ENCODE data around the gene RASGRP2.

RASGRP2 gene

DNA sequence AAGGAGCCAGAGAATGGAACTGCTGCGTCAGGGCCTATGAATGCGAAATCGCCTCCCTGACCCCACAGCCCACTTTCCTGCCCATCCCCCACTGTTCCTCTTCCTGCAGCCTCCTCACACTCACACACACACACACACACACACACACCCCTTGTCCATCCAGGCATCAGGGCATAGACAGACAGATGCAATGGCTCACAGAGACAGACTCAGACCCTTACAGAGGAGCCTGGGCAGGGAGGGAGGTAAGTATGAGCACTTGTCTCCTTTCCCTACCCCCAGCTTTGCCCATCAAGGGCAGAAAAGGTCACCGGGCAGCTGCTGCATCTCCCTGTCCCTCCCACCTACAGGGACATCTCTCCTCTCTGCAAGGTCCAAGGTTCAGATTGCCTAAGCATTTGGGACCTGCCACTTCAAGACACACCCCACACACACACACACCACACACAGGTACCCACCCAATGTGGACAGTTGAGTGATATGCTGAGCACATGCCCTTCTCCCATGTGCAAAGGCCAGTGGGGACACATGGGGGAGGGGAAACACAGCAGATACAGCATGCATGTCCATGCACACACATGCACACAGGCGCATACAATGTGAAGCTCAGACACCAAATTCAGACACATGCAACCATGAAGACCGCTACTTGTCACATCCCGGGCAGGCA lies 18.9 kb downstream of the RASGRP2 start:
- Mint-ChIP-seq H3K36me3 (ENCODE audit: low read depth) (no peaks in the 10 kb centered on the region), H3K4me1 (peaks cover 22% of the 10 kb centered on the region), H3K4me3 (peak overlapping the region; percentile 38 to 48 (median 40)), H3K27ac (peak overlapping the region; percentile 35 to 68 (median 46)), H3K9me3 (no peaks in the 10 kb centered on the region), H3K27me3 (ENCODE audit: low read depth) (peaks cover 41% of the 10 kb centered on the region)
- TF ChIP-seq, protein P1, sequence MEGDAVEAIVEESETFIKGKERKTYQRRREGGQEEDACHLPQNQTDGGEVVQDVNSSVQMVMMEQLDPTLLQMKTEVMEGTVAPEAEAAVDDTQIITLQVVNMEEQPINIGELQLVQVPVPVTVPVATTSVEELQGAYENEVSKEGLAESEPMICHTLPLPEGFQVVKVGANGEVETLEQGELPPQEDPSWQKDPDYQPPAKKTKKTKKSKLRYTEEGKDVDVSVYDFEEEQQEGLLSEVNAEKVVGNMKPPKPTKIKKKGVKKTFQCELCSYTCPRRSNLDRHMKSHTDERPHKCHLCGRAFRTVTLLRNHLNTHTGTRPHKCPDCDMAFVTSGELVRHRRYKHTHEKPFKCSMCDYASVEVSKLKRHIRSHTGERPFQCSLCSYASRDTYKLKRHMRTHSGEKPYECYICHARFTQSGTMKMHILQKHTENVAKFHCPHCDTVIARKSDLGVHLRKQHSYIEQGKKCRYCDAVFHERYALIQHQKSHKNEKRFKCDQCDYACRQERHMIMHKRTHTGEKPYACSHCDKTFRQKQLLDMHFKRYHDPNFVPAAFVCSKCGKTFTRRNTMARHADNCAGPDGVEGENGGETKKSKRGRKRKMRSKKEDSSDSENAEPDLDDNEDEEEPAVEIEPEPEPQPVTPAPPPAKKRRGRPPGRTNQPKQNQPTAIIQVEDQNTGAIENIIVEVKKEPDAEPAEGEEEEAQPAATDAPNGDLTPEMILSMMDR (IDR thresholded peaks at IDR 0.05; ENCODE audit: unreplicated experiment in 3 of 3), result no peak

DNA sequence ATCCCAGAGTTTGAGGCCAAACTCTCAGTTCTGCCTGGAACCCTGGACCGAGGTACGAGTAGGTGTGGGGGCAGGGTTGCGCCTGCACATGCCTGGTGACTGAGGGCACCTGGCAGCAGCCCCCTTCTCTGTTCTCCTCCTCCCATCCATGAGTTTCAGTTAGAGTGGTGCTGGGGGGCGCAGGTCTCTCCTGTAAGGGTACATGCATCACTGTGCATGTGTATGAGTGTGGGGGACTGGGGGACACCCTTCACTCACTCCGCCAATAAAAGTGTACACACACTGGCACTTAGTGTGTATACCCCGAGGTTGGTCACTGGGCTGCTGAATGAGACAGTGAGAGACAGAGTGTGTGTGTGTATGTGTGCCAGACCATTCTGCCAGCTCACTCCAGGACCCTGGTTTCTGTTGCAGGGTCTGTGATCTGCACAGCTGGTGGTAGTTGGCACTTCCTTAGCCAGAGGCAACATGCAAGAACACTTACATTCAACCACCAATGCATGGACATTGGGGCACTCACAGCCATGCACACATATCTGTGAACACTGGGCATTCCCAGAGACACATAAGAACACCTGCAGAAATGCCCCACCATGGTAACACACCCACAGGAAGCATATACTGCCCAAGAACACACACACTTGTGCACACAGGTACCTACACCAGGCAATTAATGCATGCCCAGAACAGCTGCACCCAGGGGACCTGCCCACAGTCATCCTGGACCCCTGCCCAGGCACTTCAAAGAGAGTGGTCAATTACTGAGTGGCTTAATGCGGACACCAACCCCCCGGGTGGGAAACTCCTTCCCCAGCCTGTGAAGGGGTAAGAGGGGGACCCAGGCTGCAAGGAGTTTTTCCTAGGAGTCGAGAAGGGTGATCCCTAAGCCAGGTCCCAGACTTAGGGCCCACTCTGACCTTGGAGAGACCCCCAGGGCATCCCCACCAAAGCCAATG lies 19.8 kb downstream of the RASGRP2 start:
- H3K36me3 Mint-ChIP-seq (ENCODE audit: low read depth), result no peaks in the 10 kb centered on the region
- no peaks in the 10 kb centered on the region for H3K9me3 Mint-ChIP-seq
- H3K4me1 Mint-ChIP-seq, result peaks cover 22% of the 10 kb centered on the region
- TF ChIP-seq, protein P1 (IDR thresholded peaks at IDR 0.05; ENCODE audit: unreplicated experiment in 3 of 3), result no peak
- peaks cover 49% of the 10 kb centered on the region for H3K27me3 Mint-ChIP-seq (ENCODE audit: low read depth)
- H3K4me3 Mint-ChIP-seq, result peak overlapping the region; percentile 70 to 80 (median 78)
- peak overlapping the region in 1 of 3 experiments; percentile 46 for H3K27ac Mint-ChIP-seq

DNA sequence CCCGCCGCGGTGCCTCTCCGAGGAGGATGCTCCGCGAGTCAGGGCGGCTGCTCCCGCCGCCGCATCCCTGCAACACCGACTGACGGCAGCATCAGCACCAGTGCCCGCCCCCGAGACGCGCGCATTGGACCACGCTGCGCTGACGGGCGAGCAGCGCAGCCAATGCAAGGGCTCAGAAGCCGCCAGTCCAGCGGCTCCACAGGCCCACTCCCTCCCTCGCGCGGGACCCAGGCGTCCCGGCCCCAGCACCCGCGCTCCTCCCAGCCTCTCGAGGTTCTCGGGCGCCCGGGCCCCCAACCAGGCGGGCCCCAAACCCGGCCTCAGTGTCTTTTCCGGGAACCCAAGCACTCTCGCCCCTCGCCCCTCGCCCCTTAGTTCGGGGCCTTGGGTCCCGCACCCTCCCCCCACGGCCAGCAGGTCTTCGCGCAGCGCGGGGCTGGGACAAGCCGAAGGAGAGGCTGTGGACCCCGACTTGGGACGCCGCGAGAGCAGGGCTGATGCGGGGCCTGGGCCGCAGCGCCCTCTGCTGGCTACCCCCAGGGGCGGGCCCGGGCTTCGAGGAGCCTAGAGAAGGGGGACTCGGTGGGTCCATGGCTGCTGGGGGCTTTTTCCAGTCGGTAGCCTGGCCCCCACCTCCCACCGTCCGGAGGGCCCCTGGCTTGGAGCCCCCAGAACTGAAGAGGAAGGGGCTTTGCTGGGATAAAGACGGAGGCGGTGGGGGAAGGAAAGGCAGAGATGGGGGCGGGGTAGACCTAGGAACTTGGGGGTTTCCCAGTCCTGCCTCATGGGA lies 20.6 kb downstream of the RASGRP2 start, which contains the start of gene NRXN2:
Gene NRXN2, minus strand, starts transcription at position 81 of the 790 bp plus-strand sequence. CDS start 9,498 bp downstream, outside the sequence.
- Mint-ChIP-seq H3K27me3 (ENCODE audit: low read depth) (peaks cover 58% of the 10 kb centered on the region), H3K9me3 (no peaks in the 10 kb centered on the region), H3K36me3 (ENCODE audit: low read depth) (no peaks in the 10 kb centered on the region), H3K27ac (no peak within 1 kb of the TSS), H3K4me1 (peaks cover 22% of the 10 kb centered on the region), H3K4me3 (peak within 1 kb of the TSS; percentile 73 to 80 (median 78))
- TF ChIP-seq, protein P1 (IDR thresholded peaks at IDR 0.05; ENCODE audit: unreplicated experiment in 3 of 3), result peak; percentile 95 to 98 (median 98)

DNA sequence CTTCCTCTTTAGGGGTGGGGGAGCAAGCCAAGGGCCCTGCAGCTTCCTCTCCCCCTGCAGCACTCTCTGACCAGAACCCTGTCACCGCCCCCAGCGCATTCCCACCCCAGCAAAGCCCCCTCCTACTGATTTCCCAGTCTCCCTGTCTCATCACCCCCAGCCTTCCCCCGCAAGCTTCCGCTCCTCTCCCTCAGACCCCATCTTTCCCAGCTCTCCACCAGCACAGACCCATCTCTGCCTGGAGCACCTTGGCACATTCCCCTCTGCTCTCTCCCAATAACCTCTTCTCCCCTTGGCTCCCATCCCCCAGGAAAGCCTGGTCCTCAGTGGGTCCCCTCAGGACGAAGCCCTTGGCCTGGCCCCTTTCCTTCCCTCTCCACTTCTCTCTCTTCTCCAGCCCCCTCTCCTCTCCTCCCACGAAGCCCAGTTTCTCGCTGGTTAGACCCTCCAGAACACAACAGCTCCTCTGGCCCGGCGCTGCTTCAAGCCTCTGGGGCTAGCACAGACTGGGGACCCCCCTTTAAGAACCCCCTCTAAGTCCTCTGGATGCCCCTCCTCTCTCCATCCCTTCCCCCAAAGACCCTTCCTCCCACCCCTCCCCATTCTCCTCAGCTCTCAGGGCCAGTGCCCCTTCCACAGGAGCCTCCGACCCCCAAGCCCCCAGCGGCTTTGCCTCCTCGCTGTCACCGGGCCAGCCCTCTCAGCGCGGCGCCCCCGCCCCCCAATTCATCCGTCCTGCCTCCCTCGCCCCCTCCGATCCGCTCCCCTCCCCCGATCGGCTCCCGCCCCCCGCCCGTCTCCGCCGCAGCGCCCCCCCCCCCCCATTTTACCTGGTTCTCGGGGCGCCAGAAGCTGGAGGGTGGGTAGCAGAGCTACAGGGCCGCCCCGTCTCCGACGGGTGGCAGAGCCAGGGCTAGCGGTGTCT lies 21.5 kb downstream of the RASGRP2 start:
- Mint-ChIP-seq H3K4me3 (peak overlapping the region; percentile 64 to 73 (median 70)), H3K36me3 (ENCODE audit: low read depth) (no peaks in the 10 kb centered on the region), H3K27me3 (ENCODE audit: low read depth) (peaks cover 67% of the 10 kb centered on the region), H3K27ac (no peak overlapping the region), H3K9me3 (no peaks in the 10 kb centered on the region), H3K4me1 (peaks cover 22% of the 10 kb centered on the region)
- TF ChIP-seq, protein P1 (IDR thresholded peaks at IDR 0.05; ENCODE audit: unreplicated experiment in 3 of 3), result no peak

DNA sequence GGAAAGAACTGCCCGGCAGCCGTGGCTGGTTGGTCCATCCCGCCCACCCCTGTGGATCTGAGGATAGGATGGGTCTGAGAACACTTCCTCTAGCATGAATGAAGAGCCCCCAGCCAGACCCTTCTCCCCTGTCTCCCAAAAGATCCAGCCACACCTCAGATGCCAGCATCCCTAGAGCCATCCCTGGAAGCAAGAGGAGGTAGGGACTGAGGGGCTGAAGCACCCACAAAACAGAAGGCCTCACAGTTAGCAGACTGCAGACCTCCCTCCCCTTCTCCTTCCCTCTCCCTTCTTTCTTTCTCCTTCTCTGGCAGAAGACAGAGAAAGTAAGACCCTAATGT lies 22.6 kb downstream of the RASGRP2 start:
- peaks cover 17% of the 10 kb centered on the region for H3K4me1 Mint-ChIP-seq

More for the DNA sequence above, 22.6 kb downstream of the RASGRP2 start:
- Mint-ChIP-seq H3K9me3 (no peaks in the 10 kb centered on the region), H3K27ac (no peak overlapping the region), H3K4me3 (peak overlapping the region in 1 of 3 experiments; percentile 73), H3K27me3 (ENCODE audit: low read depth) (peaks cover 74% of the 10 kb centered on the region), H3K36me3 (ENCODE audit: low read depth) (no peaks in the 10 kb centered on the region)
- TF ChIP-seq, protein P1 (IDR thresholded peaks at IDR 0.05; ENCODE audit: unreplicated experiment in 3 of 3), result no peak
